GM12878 (cell line): ENCODE measurements around the gene ANKRD28. TPM values are rescaled to one million over a fixed set of nuclear protein-coding genes. Genes with fewer than 3 reads are reported as not detected.
A peak's percentile ranks its signal among the peaks of the same experiment; 100 is the strongest.

Source experiments
- ATAC-seq: fragments of 200-7000 bp; cut with Tn5 transposase; 3 replicates; pipeline ENCODE4 v1.9.1; 2020; ENCODE audit warnings: mild to moderate bottlenecking, moderate library complexity
- BruUV-seq: library from RNA; stranded (reverse); fragments of 400-500 nt; replicated peaks from 2 replicates; lab custom pipeline; 2021; lab: Mats Ljungman, UMichigan
- CTCF ChIA-PET: fragments of 300-600 bp; sonication (Branson Sonifier 250); formaldehyde crosslinking; extraction: SDS; loops from one replicate; lab custom pipeline; 2021; ENCODE audit warnings: inconsistent platforms; lab: Yijun Ruan, JAX
- POLR2A ChIA-PET: fragments of 350-600 bp; formaldehyde crosslinking; extraction: SDS; loops from one replicate; lab custom pipeline; 2021; ENCODE audit warnings: inconsistent platforms; lab: Charles Lee
- RAD21 ChIA-PET: fragments of 300-600 bp; sonication (Branson Sonifier 250); formaldehyde crosslinking; loops from one replicate; lab custom pipeline; 2023; ENCODE audit warnings: antibody characterized with exemption; ENCODE audit not compliant: unreplicated experiment; lab: Charles Lee
- SMC1A ChIA-PET: fragments of 300-600 bp; sonication (Branson Sonifier 250); formaldehyde crosslinking; loops from one replicate; lab custom pipeline; 2023; ENCODE audit not compliant: unreplicated experiment, uncharacterized antibody; lab: Charles Lee
- DNase-seq: peaks from one replicate; pipeline ENCODE4 v3.0.0-alpha.2; 2011; ENCODE audit warnings: low read depth, low spot score
- FAIRE-seq: peaks from 3 replicates; lab custom pipeline; 2011; peaks lifted over from hg19 to GRCh38; lab: Jason Lieb, UNC
- H2AFZ ChIP-seq: 2 replicates; pipeline ENCODE4 v1.6.0; 2011; ENCODE audit warnings: low read depth, low read length, control low read depth; ENCODE audit not compliant: control insufficient read depth
- H3K27ac ChIP-seq: 2 replicates; pipeline ENCODE4 v1.5.1; 2011; ENCODE audit warnings: control low read depth; ENCODE audit not compliant: control insufficient read depth, insufficient read depth
- H3K27me3 ChIP-seq, 2 experiments: replicated peaks in 1 of 2; 2 replicates each; pipeline versions ENCODE4 v1.6.0 to v1.6.1; 2011; ENCODE audit warnings: low read length in 1 of 2; ENCODE audit not compliant: control insufficient read depth in 2 of 2, insufficient read depth in 2 of 2
- H3K36me3 ChIP-seq, 2 experiments: 2 replicates each; pipeline ENCODE4 v1.5.1; 2011; ENCODE audit warnings: low read length in 1 of 2; ENCODE audit not compliant: control insufficient read depth in 2 of 2, insufficient read depth in 2 of 2
- H3K4me1 ChIP-seq: 2 replicates; pipeline ENCODE4 v1.6.1; 2011; ENCODE audit warnings: mild to moderate bottlenecking, low read length, moderate library complexity, mixed read lengths; ENCODE audit not compliant: control insufficient read depth, insufficient read depth
- H3K4me2 ChIP-seq: 2 replicates; pipeline ENCODE4 v1.6.0; 2011; ENCODE audit warnings: control low read depth; ENCODE audit not compliant: control insufficient read depth, insufficient read depth
- H3K4me3 ChIP-seq: fragments of 200-600 bp; sonication (generic); 2 replicates; pipeline ENCODE4 v1.5.1; 2016
- H3K79me2 ChIP-seq: 2 replicates; pipeline ENCODE4 v1.6.0; 2011; ENCODE audit warnings: low read length; ENCODE audit not compliant: control insufficient read depth, insufficient read depth
- H3K9ac ChIP-seq: 2 replicates; pipeline ENCODE4 v1.8.0; 2011; ENCODE audit warnings: low read length, control low read depth, mixed read lengths; ENCODE audit not compliant: control insufficient read depth, insufficient read depth
- H3K9me3 ChIP-seq: replicated peaks from 3 replicates; pipeline ENCODE4 v1.5.1; 2011; ENCODE audit warnings: mild to moderate bottlenecking, low read length; ENCODE audit not compliant: control insufficient read depth, insufficient read depth
- H4K20me1 ChIP-seq: 2 replicates; pipeline ENCODE4 v1.6.0; 2011; ENCODE audit not compliant: control insufficient read depth, insufficient read depth
- CREM ChIP-seq: IDR thresholded peaks from 2 replicates; pipeline ENCODE4 v1.6.1; 2014; ENCODE audit warnings: antibody characterized with exemption, low read depth
- FOXM1 ChIP-seq: IDR thresholded peaks from 2 replicates; pipeline ENCODE4 v1.6.1; 2012; ENCODE audit warnings: low read depth, mild to moderate bottlenecking, inconsistent platforms, low read length, moderate library complexity
- IKZF2 ChIP-seq, 2 experiments: fragments of 450-650 bp; IDR thresholded peaks; 2 replicates each; pipeline ENCODE4 v1.6.1; 2017; ENCODE audit warnings: mild to moderate bottlenecking in 2 of 2, moderate library complexity in 2 of 2
- KLF5 ChIP-seq: fragments of 450-650 bp; IDR thresholded peaks from 2 replicates; pipeline ENCODE4 v1.6.1; 2014; ENCODE audit warnings: mild to moderate bottlenecking; ENCODE audit not compliant: partially characterized antibody
- NR2C1 ChIP-seq: fragments of 450-650 bp; IDR thresholded peaks from 2 replicates; pipeline ENCODE4 v1.6.1; 2017; ENCODE audit warnings: antibody characterized with exemption, mild to moderate bottlenecking, moderate library complexity
- NR2C2 ChIP-seq: IDR thresholded peaks from 2 replicates; pipeline ENCODE4 v1.6.1; 2011; ENCODE audit warnings: borderline replicate concordance, low read depth; ENCODE audit not compliant: control insufficient read depth, insufficient read length
- NRF1 ChIP-seq: conservative IDR thresholded peaks from 2 replicates; pipeline ENCODE4 v1.6.1; 2011; ENCODE audit warnings: mild to moderate bottlenecking, low read depth, low read length, improper control_type of control experiment
- PAX8 ChIP-seq: fragments of 450-650 bp; IDR thresholded peaks from 2 replicates; pipeline ENCODE4 v1.6.1; 2017; ENCODE audit warnings: mild to moderate bottlenecking, moderate library complexity
- PBX3 ChIP-seq: IDR thresholded peaks from 2 replicates; pipeline ENCODE4 v1.6.1; 2011; ENCODE audit warnings: mild to moderate bottlenecking, low read depth, low read length, moderate library complexity; ENCODE audit not compliant: insufficient replicate concordance
- POLR2AphosphoS5 ChIP-seq: IDR thresholded peaks from 2 replicates; pipeline ENCODE4 v1.6.1; 2011; ENCODE audit warnings: mild to moderate bottlenecking, low read length, inconsistent platforms
- RELB ChIP-seq: fragments of 450-650 bp; IDR thresholded peaks from 2 replicates; pipeline ENCODE4 v1.6.1; 2017; ENCODE audit warnings: low read depth, mild to moderate bottlenecking, moderate library complexity
- SP1 ChIP-seq: IDR thresholded peaks from one replicate; pipeline ENCODE4 v1.6.1; 2011; ENCODE audit warnings: low read depth, low read length
- WRNIP1 ChIP-seq: IDR thresholded peaks from 2 replicates; pipeline ENCODE4 v1.6.1; 2011; ENCODE audit warnings: low read depth, low read length, improper control_type of control experiment, borderline replicate concordance
- YY1 ChIP-seq: IDR thresholded peaks from 2 replicates; pipeline ENCODE4 v1.6.1; 2011; ENCODE audit warnings: low read depth, mild to moderate bottlenecking, low read length
- ZNF24 ChIP-seq: fragments of 450-650 bp; IDR thresholded peaks from 2 replicates; pipeline ENCODE4 v1.6.1; 2017; ENCODE audit warnings: antibody characterized with exemption, mild to moderate bottlenecking
- ZNF592 ChIP-seq: fragments of 450-650 bp; IDR thresholded peaks from 2 replicates; pipeline ENCODE4 v1.6.1; 2017; ENCODE audit warnings: mild to moderate bottlenecking, moderate library complexity
- in situ Hi-C: fragments of 300-500 bp; cut with MboI; formaldehyde crosslinking; loops from 9 replicates; pipeline ENCODE4 v1.14.3; 2018; ENCODE audit warnings: mixed read lengths
- intact Hi-C: fragments of 100-400 bp; cut with micrococcal nuclease; formaldehyde crosslinking; loops from one replicate; pipeline ENCODE4 v1.14.2; 2022; ENCODE audit not compliant: unreplicated experiment
- polyA plus RNA-seq, 11 experiments: library from polyadenylated mRNA; depleted of rRNA in 4 of 11; unstranded in 6 of 11; stranded (reverse) in 5 of 11; fragments of >200 nt; fragmentation: Nextera tagmentation in 4 of 11; fragmentation: Illumina TruSeq in 1 of 11; extraction: Ambion mirVana in 4 of 11; extraction: Trizol in 1 of 11; gene quantifications; 1 replicate in 1 of 11; 2 replicates in 10 of 11; pipeline versions ENCODE4 v1.2.1 to v1.2.3, GENCODE V29; 2011 to 2016; ENCODE audit warnings: inconsistent platforms in 2 of 11, missing spikeins in 2 of 11, low read depth in 1 of 11
- total RNA-seq, 4 experiments: library from RNA; depleted of rRNA in 3 of 4; stranded (reverse); fragments of >200 nt in 3 of 4; fragmentation: Illumina TruSeq in 1 of 4; extraction: Trizol in 1 of 4; gene quantifications; 2 replicates each; pipeline versions ENCODE4 v1.2.1 to v1.2.3, GENCODE V29; 2013 to 2021

Gene ANKRD28
- total and polyA plus RNA-seq, 10 of the 15 experiments (the other 5 are each of a cell fraction or from before 2014, with no cell fraction given): 11.2 to 105 (median 38.3) TPM

- TF ChIP-seq POLR2AphosphoS5: no peak
- TF ChIP-seq SP1: no peak
- no peak for TF ChIP-seq NRF1
- peak; percentile 62 for TF ChIP-seq KLF5
- TF ChIP-seq, all 136 proteins: peak for 35
Observed at GRCh38 chr3:15629860-15630597, 167.8 kb downstream of the ANKRD28 start (continued).

GRCh38 chr3:15628967-15629366 is 168.8 kb downstream of the ANKRD28 start:
- ATAC-seq: no peak
- no peak overlapping the region for H3K27ac ChIP-seq
- peaks cover 12% of the 10 kb centered on the region for H3K4me1 ChIP-seq
- BruUV-seq: no TSS peak
- ChIA-PET CTCF (interaction anchor here (1.0 to 7.5 kb wide), 5 partner anchors 21 to 181 kb away, joined by 3 to 288 read pairs (median 11); no protein-coding TSS in a partner anchor), SMC1A (interaction anchor here (0.8 to 14.5 kb wide), 9 partner anchors 11 to 188 kb away, joined by 3 to 362 read pairs (median 5); no protein-coding TSS in a partner anchor), RAD21 (interaction anchor here (2.8 to 8.2 kb wide), 4 partner anchors 85 to 181 kb away, joined by 12 to 248 read pairs (median 43); partner anchors contain the start of gene ANKRD28), POLR2A (interaction anchor here (2.8 kb wide), 1 partner anchor 184 kb away, joined by 12 read pairs; no protein-coding TSS in a partner anchor)
- no peak overlapping the region for H3K4me2 ChIP-seq
- FAIRE-seq: no peak
- H2AFZ ChIP-seq: no peak overlapping the region
- no peak overlapping the region for H3K4me3 ChIP-seq
- no peaks in the 10 kb centered on the region for H3K27me3 ChIP-seq
- no peaks in the 10 kb centered on the region for H3K9me3 ChIP-seq
- in situ Hi-C loops (loop anchor here (10.0 kb wide), 1 partner anchor 616 kb away; no protein-coding TSS in a partner anchor), intact Hi-C loops (no loop called here)
- DNase-seq: no peak
- H3K9ac ChIP-seq: no peak overlapping the region
- no peaks in the 10 kb centered on the region for H3K79me2 ChIP-seq
- H3K36me3 ChIP-seq: no peaks in the 10 kb centered on the region
- H4K20me1 ChIP-seq: no peaks in the 10 kb centered on the region
- TF ChIP-seq FOXM1 (no peak), NR2C2 (no peak), CREM (no peak), PAX8 (no peak), IKZF2 (IDR thresholded peaks at IDR 0.05) (no peak), YY1 (no peak), WRNIP1 (no peak), RELB (no peak), ZNF592 (no peak), NRF1 (no peak), SP1 (no peak), NR2C1 (no peak), ZNF24 (no peak), PBX3 (no peak)
